Calu3 (cell line): Measurements from ENCODE around the gene PNPLA7. TPM values are rescaled to one million over a fixed set of nuclear protein-coding genes. Genes with fewer than 3 reads are reported as not detected.

Source experiments
- BruUV-seq: library from RNA; stranded (reverse); fragments of 400-500 nt; replicated peaks from 2 replicates; lab custom pipeline; 2021; lab: Mats Ljungman, UMichigan
- CTCF ChIA-PET: fragments of 300-600 bp; sonication (Branson Sonifier 250); formaldehyde crosslinking; loops from one replicate; lab custom pipeline; 2022; ENCODE audit warnings: antibody characterized with exemption; lab: Charles Lee
- DNase-seq: peaks from one replicate; pipeline ENCODE4 v3.0.0; 2022
- H3K27ac Mint-ChIP-seq: one replicate; pipeline ENCODE4 v1.8.0; 2022; ENCODE audit warnings: mixed read lengths; ENCODE audit not compliant: unreplicated experiment
- H3K27me3 Mint-ChIP-seq: one replicate; pipeline ENCODE4 v1.8.0; 2022; ENCODE audit warnings: mixed read lengths; ENCODE audit not compliant: unreplicated experiment
- H3K36me3 Mint-ChIP-seq: one replicate; pipeline ENCODE4 v1.8.0; 2022; ENCODE audit warnings: mild to moderate bottlenecking, moderate library complexity, mixed read lengths; ENCODE audit not compliant: insufficient read depth, unreplicated experiment
- H3K4me1 Mint-ChIP-seq: one replicate; pipeline ENCODE4 v1.8.0; 2022; ENCODE audit warnings: mild to moderate bottlenecking, low read depth, mixed read lengths; ENCODE audit not compliant: unreplicated experiment
- H3K4me3 Mint-ChIP-seq: one replicate; pipeline ENCODE4 v1.8.0; 2022; ENCODE audit warnings: mild to moderate bottlenecking, low read depth, moderate library complexity, mixed read lengths; ENCODE audit not compliant: unreplicated experiment
- H3K9me3 Mint-ChIP-seq: one replicate; pipeline ENCODE4 v1.8.0; 2022; ENCODE audit warnings: low read depth, mixed read lengths; ENCODE audit not compliant: unreplicated experiment
- CTCF ChIP-seq: fragments of 200-600 bp; IDR thresholded peaks from one replicate; pipeline ENCODE4 v1.8.0; 2022; ENCODE audit warnings: antibody characterized with exemption; ENCODE audit not compliant: unreplicated experiment
- intact Hi-C: fragments of 100-400 bp; cut with micrococcal nuclease; formaldehyde crosslinking; loops from one replicate; pipeline ENCODE4 v1.10.0; 2022; ENCODE audit not compliant: unreplicated experiment
- total RNA-seq: library from RNA; stranded (reverse); gene quantifications from 2 replicates; pipeline ENCODE4 v1.2.3, GENCODE V29; 2022

The PNPLA7 gene
- total RNA-seq, 1 experiment from 2014 or later, result 1.8 TPM

DNA sequence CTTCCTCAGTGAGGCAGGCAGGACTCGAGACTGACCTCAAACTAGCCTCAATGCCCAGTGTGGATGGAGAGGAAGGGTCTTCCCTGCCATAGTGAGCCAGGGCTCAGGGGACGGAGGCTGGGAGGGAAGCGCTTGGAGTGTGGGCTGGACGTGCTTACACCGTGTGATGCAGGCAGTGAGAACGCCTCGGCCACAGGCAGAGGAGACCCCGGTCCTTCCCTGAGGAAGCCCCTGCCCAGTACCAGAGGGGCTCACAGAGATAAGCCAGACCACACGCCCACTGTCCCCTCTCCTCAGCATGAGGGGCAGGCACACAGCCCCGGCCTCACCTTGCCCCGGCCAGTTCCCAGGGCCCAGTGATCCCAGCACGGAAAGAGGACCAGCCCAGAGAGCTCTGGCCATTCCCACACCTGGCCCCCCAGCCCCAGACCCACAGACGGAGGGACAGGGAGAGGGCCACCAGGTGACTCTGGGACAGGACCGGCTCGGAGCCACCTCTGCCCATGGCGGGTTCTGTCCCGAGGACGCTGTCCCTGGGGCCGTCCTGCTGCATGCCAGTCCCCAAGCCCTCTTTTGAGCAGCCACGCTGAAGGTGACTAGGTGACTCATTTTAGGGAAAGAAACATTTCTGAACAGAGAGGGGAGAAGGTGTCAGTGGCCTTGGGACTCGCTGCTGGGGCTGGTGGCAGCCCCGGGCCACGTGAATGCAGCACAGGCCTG, 85.0 kb downstream of the PNPLA7 start:
- intact Hi-C loops, result no loop called here
- Mint-ChIP-seq H3K9me3 (no peaks in the 10 kb centered on the region), H3K36me3 (peaks cover 5% of the 10 kb centered on the region), H3K4me3 (no peak overlapping the region), H3K4me1 (no peaks in the 10 kb centered on the region), H3K27me3 (peaks cover 20% of the 10 kb centered on the region), H3K27ac (no peak overlapping the region)
- CTCF ChIA-PET, result no interaction called here
- no peak for TF ChIP-seq CTCF
- DNase-seq, result no peak
- BruUV-seq, result no TSS peak

- TF ChIP-seq CTCF, result no peak
- H3K27ac Mint-ChIP-seq, result no peak overlapping the region
- no TSS peak for BruUV-seq
- no peaks in the 10 kb centered on the region for H3K9me3 Mint-ChIP-seq
- intact Hi-C loops, result no loop called here
- CTCF ChIA-PET, result no interaction called here
- no peak overlapping the region for H3K4me3 Mint-ChIP-seq
- no peak for DNase-seq
- H3K4me1 Mint-ChIP-seq, result no peaks in the 10 kb centered on the region
- H3K36me3 Mint-ChIP-seq, result peaks cover 7% of the 10 kb centered on the region
- H3K27me3 Mint-ChIP-seq, result peaks cover 13% of the 10 kb centered on the region
Measured at GRCh38 chr9:137464291-137464999, 85.8 kb downstream of the PNPLA7 start.

GRCh38 chr9:137463931-137464290, 86.3 kb downstream of the PNPLA7 start:
- no peak overlapping the region for H3K4me3 Mint-ChIP-seq
- BruUV-seq, result no TSS peak
- no peak for TF ChIP-seq CTCF
- peaks cover 7% of the 10 kb centered on the region for H3K27me3 Mint-ChIP-seq
- no peak for DNase-seq
- peaks cover 9% of the 10 kb centered on the region for H3K36me3 Mint-ChIP-seq
- H3K4me1 Mint-ChIP-seq, result no peaks in the 10 kb centered on the region
- no peaks in the 10 kb centered on the region for H3K9me3 Mint-ChIP-seq
- CTCF ChIA-PET, result no interaction called here
- intact Hi-C loops, result no loop called here
- no peak overlapping the region for H3K27ac Mint-ChIP-seq

- peaks cover under 1% of the 10 kb centered on the region for H3K27me3 Mint-ChIP-seq
- H3K4me1 Mint-ChIP-seq, result no peaks in the 10 kb centered on the region
- no TSS peak for BruUV-seq
- no peak overlapping the region for H3K4me3 Mint-ChIP-seq
- intact Hi-C loops, result no loop called here
- H3K9me3 Mint-ChIP-seq, result no peaks in the 10 kb centered on the region
- H3K36me3 Mint-ChIP-seq, result peaks cover 9% of the 10 kb centered on the region
- CTCF ChIA-PET, result no interaction called here
- no peak overlapping the region for H3K27ac Mint-ChIP-seq
- no peak for TF ChIP-seq CTCF
- DNase-seq, result no peak
Measured at GRCh38 chr9:137462986-137463930, 86.9 kb downstream of the PNPLA7 start.
